Gastrocnemius medialis (tissue), 4 donors: ENCODE measurements around the gene UQCC2.

Source experiments
- POLR2A ChIP-seq, 2 donors: fragments of 450-650 bp; IDR thresholded peaks; one replicate each; pipeline ENCODE4 v1.6.1; 2017; ENCODE audit warnings: antibody characterized with exemption in 2 of 2, mild to moderate bottlenecking in 2 of 2, moderate library complexity in 2 of 2
- TF ChIP-seq, protein P1 (sequence below), 5 experiments: fragments of 450-650 bp in 3 of 5; fragments of 200-600 bp in 2 of 5; sonication (generic) in 2 of 5; IDR thresholded peaks in 4 of 5; conservative IDR thresholded peaks in 1 of 5; 1 replicate in 4 of 5; 2 replicates in 1 of 5; pipeline ENCODE4 v1.5.1; 2016 to 2019; ENCODE audit warnings: antibody characterized with exemption in 5 of 5, mild to moderate bottlenecking in 3 of 5, moderate library complexity in 3 of 5

DNA sequence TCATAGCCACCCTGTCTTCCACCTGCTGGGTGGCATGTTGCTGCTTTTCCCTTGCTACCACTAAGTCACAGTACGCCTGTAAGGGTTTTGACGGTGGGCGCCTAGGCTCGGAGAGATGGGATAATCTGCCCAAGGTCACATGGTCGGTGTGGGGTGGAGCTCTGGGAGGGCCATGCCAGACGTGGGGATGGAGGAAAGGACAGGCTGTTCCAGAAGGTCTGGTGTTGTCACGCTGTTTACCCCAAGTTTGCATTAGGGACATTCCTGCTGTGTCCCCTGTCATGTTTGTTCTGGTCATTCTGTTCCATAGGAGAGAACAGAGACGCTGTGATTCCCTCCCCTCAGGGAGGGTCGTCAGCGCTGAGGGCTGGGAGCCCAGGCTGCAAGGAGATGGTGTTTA is 19.1 kb upstream of the UQCC2 start:
- TF ChIP-seq, protein P1, sequence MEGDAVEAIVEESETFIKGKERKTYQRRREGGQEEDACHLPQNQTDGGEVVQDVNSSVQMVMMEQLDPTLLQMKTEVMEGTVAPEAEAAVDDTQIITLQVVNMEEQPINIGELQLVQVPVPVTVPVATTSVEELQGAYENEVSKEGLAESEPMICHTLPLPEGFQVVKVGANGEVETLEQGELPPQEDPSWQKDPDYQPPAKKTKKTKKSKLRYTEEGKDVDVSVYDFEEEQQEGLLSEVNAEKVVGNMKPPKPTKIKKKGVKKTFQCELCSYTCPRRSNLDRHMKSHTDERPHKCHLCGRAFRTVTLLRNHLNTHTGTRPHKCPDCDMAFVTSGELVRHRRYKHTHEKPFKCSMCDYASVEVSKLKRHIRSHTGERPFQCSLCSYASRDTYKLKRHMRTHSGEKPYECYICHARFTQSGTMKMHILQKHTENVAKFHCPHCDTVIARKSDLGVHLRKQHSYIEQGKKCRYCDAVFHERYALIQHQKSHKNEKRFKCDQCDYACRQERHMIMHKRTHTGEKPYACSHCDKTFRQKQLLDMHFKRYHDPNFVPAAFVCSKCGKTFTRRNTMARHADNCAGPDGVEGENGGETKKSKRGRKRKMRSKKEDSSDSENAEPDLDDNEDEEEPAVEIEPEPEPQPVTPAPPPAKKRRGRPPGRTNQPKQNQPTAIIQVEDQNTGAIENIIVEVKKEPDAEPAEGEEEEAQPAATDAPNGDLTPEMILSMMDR (IDR thresholded peaks at IDR 0.05 in 4 of 5, conservative IDR thresholded peaks at IDR 0.05 in 1 of 5) = no peak
- TF ChIP-seq POLR2A (IDR thresholded peaks at IDR 0.05) = peak; percentile 8 to 47
